Parathyroid adenoma (tissue), 2 donors: ENCODE results near the gene HPCAL1.

ENCODE experiments used
- H2AFZ ChIP-seq: fragments of 300-600 bp; sonication (generic); one replicate; pipeline ENCODE4 v1.7.0; 2017; ENCODE audit warnings: antibody characterized with exemption, mild to moderate bottlenecking
- H3K27ac ChIP-seq: fragments of 300-600 bp; sonication (generic); one replicate; pipeline ENCODE4 v1.7.0; 2017
- H3K27me3 ChIP-seq: fragments of 300-600 bp; sonication (generic); one replicate; pipeline ENCODE4 v1.7.0; 2017; ENCODE audit warnings: low read length; ENCODE audit not compliant: control insufficient read depth, insufficient read depth
- H3K36me3 ChIP-seq: fragments of 300-600 bp; sonication (generic); one replicate; pipeline ENCODE4 v1.7.0; 2017; ENCODE audit warnings: low read length; ENCODE audit not compliant: control insufficient read depth, insufficient read depth
- H3K4me1 ChIP-seq: fragments of 300-600 bp; sonication (generic); one replicate; pipeline ENCODE4 v1.7.0; 2017; ENCODE audit warnings: control low read depth
- H3K4me2 ChIP-seq: fragments of 300-600 bp; sonication (generic); one replicate; pipeline ENCODE4 v1.7.0; 2017; ENCODE audit warnings: low read length
- H3K4me3 ChIP-seq: fragments of 300-600 bp; sonication (generic); one replicate; pipeline ENCODE4 v1.7.0; 2017; ENCODE audit warnings: low read depth, low read length
- H3K79me2 ChIP-seq: fragments of 300-600 bp; sonication (generic); one replicate; pipeline ENCODE4 v1.7.0; 2017; ENCODE audit warnings: control low read depth
- H3K9ac ChIP-seq: fragments of 300-600 bp; sonication (generic); one replicate; pipeline ENCODE4 v1.7.0; 2017; ENCODE audit warnings: mild to moderate bottlenecking
- H3K9me3 ChIP-seq: fragments of 300-600 bp; sonication (generic); one replicate; pipeline ENCODE4 v1.7.0; 2017; ENCODE audit warnings: low read length; ENCODE audit not compliant: control insufficient read depth
- TF ChIP-seq, protein P1 (sequence below): fragments of 300-600 bp; sonication (generic); IDR thresholded peaks from one replicate; pipeline ENCODE4 v1.7.0; 2017; ENCODE audit warnings: antibody characterized with exemption, mild to moderate bottlenecking
- donor health status: primary hyperparathyroidism.

Gene HPCAL1

DNA sequence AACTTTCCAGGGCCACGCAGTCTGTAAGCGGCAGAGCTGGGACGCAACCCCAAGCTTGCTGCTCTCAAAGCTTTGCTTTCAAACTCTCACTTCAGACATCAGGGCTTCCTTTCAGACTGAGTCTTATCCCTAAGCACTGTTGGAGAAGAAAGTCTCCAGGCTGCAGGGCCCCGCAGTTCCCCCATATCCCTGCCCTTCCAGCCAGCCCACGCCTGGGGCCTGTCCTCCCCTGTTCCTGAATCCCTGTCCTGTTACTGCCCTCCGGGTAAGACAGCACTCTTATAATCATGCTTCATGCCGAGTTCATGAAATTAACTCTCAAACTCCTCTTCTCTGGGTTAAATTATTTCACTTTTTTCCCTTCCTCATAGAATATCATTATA lies 37.9 kb downstream of the HPCAL1 start:
- Histone ChIP-seq H3K79me2 (peaks cover 22% of the 10 kb centered on the region), H3K4me1 (no peaks in the 10 kb centered on the region), H3K27ac (no peak overlapping the region), H3K9ac (no peak overlapping the region), H3K4me3 (no peak overlapping the region), H2AFZ (no peak overlapping the region), H3K27me3 (no peaks in the 10 kb centered on the region), H3K9me3 (no peaks in the 10 kb centered on the region), H3K36me3 (no peaks in the 10 kb centered on the region), H3K4me2 (no peak overlapping the region)
- TF ChIP-seq, protein P1, sequence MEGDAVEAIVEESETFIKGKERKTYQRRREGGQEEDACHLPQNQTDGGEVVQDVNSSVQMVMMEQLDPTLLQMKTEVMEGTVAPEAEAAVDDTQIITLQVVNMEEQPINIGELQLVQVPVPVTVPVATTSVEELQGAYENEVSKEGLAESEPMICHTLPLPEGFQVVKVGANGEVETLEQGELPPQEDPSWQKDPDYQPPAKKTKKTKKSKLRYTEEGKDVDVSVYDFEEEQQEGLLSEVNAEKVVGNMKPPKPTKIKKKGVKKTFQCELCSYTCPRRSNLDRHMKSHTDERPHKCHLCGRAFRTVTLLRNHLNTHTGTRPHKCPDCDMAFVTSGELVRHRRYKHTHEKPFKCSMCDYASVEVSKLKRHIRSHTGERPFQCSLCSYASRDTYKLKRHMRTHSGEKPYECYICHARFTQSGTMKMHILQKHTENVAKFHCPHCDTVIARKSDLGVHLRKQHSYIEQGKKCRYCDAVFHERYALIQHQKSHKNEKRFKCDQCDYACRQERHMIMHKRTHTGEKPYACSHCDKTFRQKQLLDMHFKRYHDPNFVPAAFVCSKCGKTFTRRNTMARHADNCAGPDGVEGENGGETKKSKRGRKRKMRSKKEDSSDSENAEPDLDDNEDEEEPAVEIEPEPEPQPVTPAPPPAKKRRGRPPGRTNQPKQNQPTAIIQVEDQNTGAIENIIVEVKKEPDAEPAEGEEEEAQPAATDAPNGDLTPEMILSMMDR = no peak

DNA sequence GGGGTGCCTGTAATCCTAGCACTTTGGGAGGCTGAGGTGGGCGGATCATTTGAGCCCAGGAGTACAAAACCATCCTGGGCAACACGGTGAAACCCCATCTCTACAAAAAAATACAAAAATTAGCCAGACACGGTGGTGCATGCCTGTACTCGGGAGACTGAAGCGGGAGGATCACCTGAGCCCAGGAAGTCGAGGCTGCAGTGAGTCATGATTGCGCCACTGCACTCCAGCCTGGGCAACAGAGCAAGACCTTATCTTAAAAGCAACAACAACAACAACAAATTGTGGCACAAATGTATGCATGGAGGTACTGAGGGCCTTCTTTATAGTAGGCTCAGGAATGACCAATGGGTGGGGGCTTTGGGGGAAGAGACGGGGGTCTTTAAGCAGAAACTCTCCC lies 38.5 kb downstream of the HPCAL1 start:
- Histone ChIP-seq H2AFZ (no peak overlapping the region), H3K4me2 (no peak overlapping the region), H3K36me3 (no peaks in the 10 kb centered on the region), H3K4me1 (no peaks in the 10 kb centered on the region), H3K27ac (no peak overlapping the region), H3K79me2 (peaks cover 22% of the 10 kb centered on the region), H3K9ac (no peak overlapping the region), H3K4me3 (no peak overlapping the region), H3K9me3 (no peaks in the 10 kb centered on the region), H3K27me3 (no peaks in the 10 kb centered on the region)
- TF ChIP-seq, protein P1 = no peak

GRCh38 chr2:10342245-10342951 lies 39.7 kb downstream of the HPCAL1 start:
- peaks cover 17% of the 10 kb centered on the region for H3K79me2 ChIP-seq
- no peaks in the 10 kb centered on the region for H3K9me3 ChIP-seq
- TF ChIP-seq, protein P1 = no peak
- no peak overlapping the region for H3K27ac ChIP-seq
- no peak overlapping the region for H3K4me3 ChIP-seq
- no peaks in the 10 kb centered on the region for H3K4me1 ChIP-seq
- no peaks in the 10 kb centered on the region for H3K36me3 ChIP-seq
- H3K27me3 ChIP-seq = no peaks in the 10 kb centered on the region
- H3K9ac ChIP-seq = no peak overlapping the region
- H2AFZ ChIP-seq = no peak overlapping the region
- no peak overlapping the region for H3K4me2 ChIP-seq

DNA sequence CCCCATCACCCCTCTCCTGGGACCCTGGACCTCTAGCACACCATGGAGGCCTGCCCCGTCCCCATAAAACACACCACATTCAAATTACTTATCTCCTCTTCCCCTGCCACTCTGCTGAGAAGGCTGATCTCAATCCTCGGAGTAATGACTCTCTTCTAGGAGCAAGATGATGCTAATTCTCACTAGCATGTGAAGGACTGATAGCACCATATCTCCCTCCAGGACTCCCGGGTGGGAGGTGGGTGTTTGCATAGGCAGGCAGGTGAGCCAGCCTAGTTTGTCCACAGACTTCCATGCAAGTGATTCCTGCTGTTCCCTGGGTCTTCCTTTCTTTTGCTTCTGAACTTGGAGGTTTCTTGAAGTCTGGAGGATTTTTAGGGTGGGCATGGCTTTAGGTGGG lies 40.5 kb downstream of the HPCAL1 start:
- Histone ChIP-seq H3K4me3 (no peak overlapping the region), H3K27me3 (no peaks in the 10 kb centered on the region), H3K79me2 (peaks cover 15% of the 10 kb centered on the region), H3K27ac (no peak overlapping the region), H3K9me3 (no peaks in the 10 kb centered on the region), H3K9ac (no peak overlapping the region), H3K36me3 (no peaks in the 10 kb centered on the region), H3K4me1 (no peaks in the 10 kb centered on the region), H3K4me2 (no peak overlapping the region), H2AFZ (no peak overlapping the region)
- TF ChIP-seq, protein P1 = no peak

- H3K79me2 ChIP-seq = peaks cover 15% of the 10 kb centered on the region
- H3K9ac ChIP-seq = no peak overlapping the region
- H3K4me3 ChIP-seq = no peak overlapping the region
- H3K36me3 ChIP-seq = no peaks in the 10 kb centered on the region
- no peaks in the 10 kb centered on the region for H3K9me3 ChIP-seq
- no peak overlapping the region for H2AFZ ChIP-seq
- TF ChIP-seq, protein P1 = no peak
- no peak overlapping the region for H3K4me2 ChIP-seq
- H3K27me3 ChIP-seq = no peaks in the 10 kb centered on the region
- no peaks in the 10 kb centered on the region for H3K4me1 ChIP-seq
- H3K27ac ChIP-seq = no peak overlapping the region
Measured at GRCh38 chr2:10343658-10344057, 41.0 kb downstream of the HPCAL1 start.
